Transverse colon (tissue), 4 donors: ENCODE measurements around the gene FYB2.
A peak's percentile ranks its signal among the peaks of the same experiment; 100 is the strongest.

ENCODE experiments used
- CTCF ChIP-seq, 5 experiments: fragments of 200-600 bp in 3 of 5; fragments of 450-650 bp in 2 of 5; sonication (generic) in 3 of 5; IDR thresholded peaks; 1 replicate in 2 of 5; 2 replicates in 3 of 5; pipeline ENCODE4 v1.5.1; 2016 to 2017; ENCODE audit warnings: antibody characterized with exemption in 5 of 5, inconsistent platforms in 3 of 5, mild to moderate bottlenecking in 2 of 5, moderate library complexity in 1 of 5
- POLR2A ChIP-seq: fragments of 450-650 bp; IDR thresholded peaks from one replicate; pipeline ENCODE4 v1.6.1; 2016; ENCODE audit warnings: antibody characterized with exemption, mild to moderate bottlenecking, moderate library complexity
- POLR2AphosphoS5 ChIP-seq, 3 donors: sonication (generic); formaldehyde crosslinking; IDR thresholded peaks; one replicate each; pipeline ENCODE4 v1.6.1; 2016; ENCODE audit warnings: antibody characterized with exemption in 3 of 3

- TF ChIP-seq CTCF (IDR thresholded peaks at IDR 0.05) (peak; percentile 55 to 69 (median 60)), POLR2AphosphoS5 (IDR thresholded peaks at IDR 0.05) (no peak), POLR2A (no peak)
Observed at GRCh38 chr1:56709269-56709880, 109.8 kb downstream of the FYB2 start.
